Gastrocnemius medialis (tissue), 4 donors: ENCODE measurements around the gene PEX7.

ENCODE experiments used
- CTCF ChIP-seq, 5 experiments: fragments of 450-650 bp in 3 of 5; fragments of 200-600 bp in 2 of 5; sonication (generic) in 2 of 5; IDR thresholded peaks in 4 of 5; conservative IDR thresholded peaks in 1 of 5; 1 replicate in 4 of 5; 2 replicates in 1 of 5; pipeline ENCODE4 v1.5.1; 2016 to 2019; ENCODE audit warnings: antibody characterized with exemption in 5 of 5, mild to moderate bottlenecking in 3 of 5, moderate library complexity in 3 of 5
- POLR2A ChIP-seq, 2 donors: fragments of 450-650 bp; IDR thresholded peaks; one replicate each; pipeline ENCODE4 v1.6.1; 2017; ENCODE audit warnings: antibody characterized with exemption in 2 of 2, mild to moderate bottlenecking in 2 of 2, moderate library complexity in 2 of 2

GRCh38 chr6:136840276-136841001, 18.0 kb downstream of the PEX7 start:
- TF ChIP-seq CTCF (IDR thresholded peaks at IDR 0.05 in 4 of 5, conservative IDR thresholded peaks at IDR 0.05 in 1 of 5): no peak
- TF ChIP-seq POLR2A (IDR thresholded peaks at IDR 0.05): no peak
